Endodermal cell (in vitro differentiated cells): ENCODE results near the gene SDK2. TPM values are rescaled to one million over a fixed set of nuclear protein-coding genes. Genes with fewer than 3 reads are reported as not detected.

Source experiments
- DNase-seq: peaks from one replicate; pipeline ENCODE4 v3.0.0-alpha.2; 2017
- H3K27ac ChIP-seq: 2 replicates; pipeline ENCODE4 v1.5.1; 2013; ENCODE audit warnings: mild to moderate bottlenecking, low read depth, low read length, moderate library complexity
- H3K27me3 ChIP-seq: 2 replicates; pipeline ENCODE4 v1.6.1; 2013; ENCODE audit warnings: mild to moderate bottlenecking, low read length, moderate library complexity; ENCODE audit not compliant: insufficient read depth, control insufficient read depth, poor library complexity, severe bottlenecking
- H3K36me3 ChIP-seq: 2 replicates; pipeline ENCODE4 v1.7.0; 2013; ENCODE audit warnings: mild to moderate bottlenecking, low read length, moderate library complexity; ENCODE audit not compliant: control insufficient read depth, insufficient read depth
- H3K4me1 ChIP-seq: one replicate; pipeline ENCODE4 v1.7.0; 2013; ENCODE audit warnings: low read length; ENCODE audit not compliant: control insufficient read depth, insufficient read depth
- H3K4me3 ChIP-seq: 2 replicates; pipeline ENCODE4 v1.5.1; 2013; ENCODE audit warnings: mild to moderate bottlenecking, low read length, moderate library complexity
- H3K9ac ChIP-seq: 2 replicates; pipeline ENCODE4 v1.6.1; 2013; ENCODE audit warnings: mild to moderate bottlenecking, low read length, moderate library complexity; ENCODE audit not compliant: poor library complexity, severe bottlenecking; ENCODE audit errors: extremely low read depth
- H3K9me3 ChIP-seq: 2 replicates; pipeline ENCODE4 v1.6.1; 2013; ENCODE audit warnings: mild to moderate bottlenecking, low read length, moderate library complexity; ENCODE audit not compliant: control insufficient read depth
- H3K27ac Mint-ChIP-seq: 2 replicates; pipeline ENCODE4 v1.8.0; 2020; ENCODE audit warnings: mixed read lengths
- H3K27me3 Mint-ChIP-seq: 2 replicates; pipeline ENCODE4 v1.8.0; 2021; ENCODE audit warnings: mild to moderate bottlenecking, mixed read lengths; ENCODE audit not compliant: insufficient read depth
- H3K36me3 Mint-ChIP-seq: 2 replicates; pipeline ENCODE4 v1.8.0; 2020; ENCODE audit warnings: low read depth, mixed read lengths
- H3K4me1 Mint-ChIP-seq: 2 replicates; pipeline ENCODE4 v1.8.0; 2020; ENCODE audit warnings: mixed read lengths
- H3K4me3 Mint-ChIP-seq: 2 replicates; pipeline ENCODE4 v1.8.0; 2020; ENCODE audit warnings: mild to moderate bottlenecking, moderate library complexity, mixed read lengths
- H3K9me3 Mint-ChIP-seq: 2 replicates; pipeline ENCODE4 v1.8.0; 2020; ENCODE audit warnings: mild to moderate bottlenecking, mixed read lengths
- CTCF ChIP-seq: fragments of 200-600 bp; sonication (generic); conservative IDR thresholded peaks from 2 replicates; pipeline ENCODE4 v1.5.0; 2021; ENCODE audit warnings: antibody characterized with exemption, mild to moderate bottlenecking
- WGBS, 2 experiments: methylation state at CpG; one replicate each; pipeline versions ENCODE4 v1.1.5 to v1.1.7; 2013; ENCODE audit warnings: missing lambda C conversion rate in 2 of 2, mixed read lengths in 1 of 2; ENCODE audit not compliant: insufficient coverage in 1 of 2, insufficient read length in 1 of 2; 5-methylcytosine and 5-hydroxymethylcytosine counted together
- total RNA-seq, 2 donors: library from RNA; stranded (reverse); fragmentation: NEBNext Ultra II Directional in 1 of 2; extraction: Animal tissue kit (Norgen Biotek cat#: 25700) in 1 of 2; gene quantifications; 2 replicates in 1 of 2; 3 replicates in 1 of 2; pipeline ENCODE4 v1.2.1, GENCODE V29; 2021

SDK2 gene
- total RNA-seq, 2 donors from 2014 or later, result 5.9 to 7.0 TPM

- Mint-ChIP-seq H3K4me3 (no peak overlapping the region), H3K27me3 (peaks cover 15% of the 10 kb centered on the region), H3K9me3 (peaks cover 7% of the 10 kb centered on the region), H3K4me1 (no peaks in the 10 kb centered on the region), H3K27ac (no peak overlapping the region), H3K36me3 (no peaks in the 10 kb centered on the region)
- no peak for DNase-seq
- H3K9ac ChIP-seq, result no peak overlapping the region
- no peaks in the 10 kb centered on the region for H3K4me1 ChIP-seq
- WGBS, 2 experiments, result 77 to 86% methylated on average over 2 to 3 of the region's 3 CpGs
- H3K4me3 ChIP-seq, result no peak overlapping the region
- H3K27ac ChIP-seq, result no peak overlapping the region
- no peak for TF ChIP-seq CTCF
- H3K9me3 ChIP-seq, result peaks cover 6% of the 10 kb centered on the region
- H3K27me3 ChIP-seq, result peaks cover 4% of the 10 kb centered on the region
- no peaks in the 10 kb centered on the region for H3K36me3 ChIP-seq
Measured at GRCh38 chr17:73669771-73670170, 25.5 kb upstream of the SDK2 start.

- Histone ChIP-seq H3K9ac (no peak overlapping the region), H3K27ac (no peak overlapping the region), H3K27me3 (peaks cover 4% of the 10 kb centered on the region), H3K36me3 (no peaks in the 10 kb centered on the region), H3K9me3 (peaks cover 6% of the 10 kb centered on the region), H3K4me1 (no peaks in the 10 kb centered on the region), H3K4me3 (no peak overlapping the region)
- WGBS, 2 experiments, result 87 to 97% methylated on average over 7 to 9 of the region's 9 CpGs
- Mint-ChIP-seq H3K27ac (no peak overlapping the region), H3K27me3 (peaks cover 15% of the 10 kb centered on the region), H3K4me1 (no peaks in the 10 kb centered on the region), H3K36me3 (no peaks in the 10 kb centered on the region), H3K9me3 (peaks cover 7% of the 10 kb centered on the region), H3K4me3 (no peak overlapping the region)
- no peak for DNase-seq
- no peak for TF ChIP-seq CTCF
Measured at GRCh38 chr17:73667181-73667959, 23.1 kb upstream of the SDK2 start.

- Histone ChIP-seq H3K36me3 (no peaks in the 10 kb centered on the region), H3K4me3 (no peak overlapping the region), H3K9ac (no peak overlapping the region), H3K27me3 (peaks cover 4% of the 10 kb centered on the region), H3K9me3 (no peaks in the 10 kb centered on the region), H3K4me1 (no peaks in the 10 kb centered on the region), H3K27ac (no peak overlapping the region)
- no peak for DNase-seq
- no peak overlapping the region for H3K27ac Mint-ChIP-seq
- H3K27me3 Mint-ChIP-seq, result peaks cover 25% of the 10 kb centered on the region
- no peaks in the 10 kb centered on the region for H3K36me3 Mint-ChIP-seq
- no peaks in the 10 kb centered on the region for H3K4me1 Mint-ChIP-seq
- H3K9me3 Mint-ChIP-seq, result no peaks in the 10 kb centered on the region
- TF ChIP-seq CTCF, result no peak
- no peak overlapping the region for H3K4me3 Mint-ChIP-seq
- 87 to 89% methylated on average over 1 of the region's 1 CpG for WGBS, 2 experiments
Measured at GRCh38 chr17:73663614-73664013, 19.4 kb upstream of the SDK2 start.
